GM04504 (cell line): ENCODE results near the gene ADARB2.
"Not testable (repeated sequence)": the region's sequence is repeated elsewhere in the genome, so short reads cannot be mapped to it uniquely, and the experiment has no call there.

ENCODE experiments used
- DNase-seq: peaks from one replicate; pipeline ENCODE4 v3.0.0-alpha.2; 2012; ENCODE audit warnings: low read depth

Gene ADARB2

GRCh38 chr10:1638889-1639419, 98.4 kb downstream of the ADARB2 start:
- DNase-seq: no peak

GRCh38 chr10:1635340-1635739, 102.0 kb downstream of the ADARB2 start:
- no peak for DNase-seq

GRCh38 chr10:1634239-1634638, 103.1 kb downstream of the ADARB2 start:
- no peak for DNase-seq

GRCh38 chr10:1633783-1634182, 103.5 kb downstream of the ADARB2 start:
- DNase-seq: no peak

- no peak for DNase-seq
Measured at GRCh38 chr10:1632596-1632995, 104.7 kb downstream of the ADARB2 start.

- DNase-seq: no peak
Measured at GRCh38 chr10:1632141-1632540, 105.2 kb downstream of the ADARB2 start.

- DNase-seq: no peak
Measured at GRCh38 chr10:1631282-1631681, 106.0 kb downstream of the ADARB2 start.

GRCh38 chr10:1630304-1630703, 107.0 kb downstream of the ADARB2 start:
- no peak for DNase-seq

- no peak for DNase-seq
Measured at GRCh38 chr10:1629326-1630198, 107.8 kb downstream of the ADARB2 start.

- no peak for DNase-seq
Measured at GRCh38 chr10:1628757-1629156, 108.6 kb downstream of the ADARB2 start.

- DNase-seq: no peak
Measured at GRCh38 chr10:1627945-1628344, 109.4 kb downstream of the ADARB2 start.

- no peak for DNase-seq
Measured at GRCh38 chr10:1626835-1627234, 110.5 kb downstream of the ADARB2 start.

GRCh38 chr10:1626410-1626809, 110.9 kb downstream of the ADARB2 start:
- no peak for DNase-seq

- DNase-seq: no peak
Measured at GRCh38 chr10:1625731-1626130, 111.6 kb downstream of the ADARB2 start.

- DNase-seq: no peak
Measured at GRCh38 chr10:1625079-1625478, 112.2 kb downstream of the ADARB2 start.

- DNase-seq: no peak
Measured at GRCh38 chr10:1624240-1624639, 113.1 kb downstream of the ADARB2 start.

GRCh38 chr10:1620803-1621202, 116.5 kb downstream of the ADARB2 start:
- DNase-seq: no peak

- DNase-seq: not testable (repeated sequence)
Measured at GRCh38 chr10:1617376-1618317, 119.7 kb downstream of the ADARB2 start.

GRCh38 chr10:1616701-1617100, 120.6 kb downstream of the ADARB2 start:
- not testable (repeated sequence) for DNase-seq

GRCh38 chr10:1615186-1615954, 122.0 kb downstream of the ADARB2 start:
- no peak for DNase-seq

- DNase-seq: no peak
Measured at GRCh38 chr10:1613511-1613910, 123.8 kb downstream of the ADARB2 start.

- no peak for DNase-seq
Measured at GRCh38 chr10:1612908-1613307, 124.4 kb downstream of the ADARB2 start.
